ENCODE data around the gene UGGT1.

DNA sequence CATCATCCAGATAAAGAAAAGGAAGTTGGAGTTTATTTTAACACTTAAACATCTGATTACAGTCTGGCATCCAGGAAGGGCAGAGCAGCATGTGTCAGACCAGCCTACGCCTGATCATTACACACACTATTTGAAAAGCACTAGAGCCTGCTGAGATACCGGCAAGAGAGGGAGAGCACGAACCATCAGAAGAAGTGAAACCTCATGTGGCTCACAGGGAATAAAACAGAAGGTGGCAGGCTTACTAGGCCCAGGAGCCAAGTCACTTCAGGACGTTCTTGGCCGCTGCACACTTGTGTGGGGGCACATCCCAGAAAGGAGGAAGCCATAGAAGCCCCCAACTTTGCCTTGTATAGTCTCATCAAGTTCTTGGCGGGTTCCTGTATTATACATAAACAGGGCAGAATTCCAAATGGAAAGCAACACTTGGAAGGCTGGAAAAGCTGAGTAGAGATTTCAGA, 105.5 kb downstream of the UGGT1 start:
- TF ChIP-seq POLR2AphosphoS5 (IDR thresholded peaks at IDR 0.05; ENCODE audit: insufficient read depth, low read depth, low read length): no peak
- TF ChIP-seq, protein P1, sequence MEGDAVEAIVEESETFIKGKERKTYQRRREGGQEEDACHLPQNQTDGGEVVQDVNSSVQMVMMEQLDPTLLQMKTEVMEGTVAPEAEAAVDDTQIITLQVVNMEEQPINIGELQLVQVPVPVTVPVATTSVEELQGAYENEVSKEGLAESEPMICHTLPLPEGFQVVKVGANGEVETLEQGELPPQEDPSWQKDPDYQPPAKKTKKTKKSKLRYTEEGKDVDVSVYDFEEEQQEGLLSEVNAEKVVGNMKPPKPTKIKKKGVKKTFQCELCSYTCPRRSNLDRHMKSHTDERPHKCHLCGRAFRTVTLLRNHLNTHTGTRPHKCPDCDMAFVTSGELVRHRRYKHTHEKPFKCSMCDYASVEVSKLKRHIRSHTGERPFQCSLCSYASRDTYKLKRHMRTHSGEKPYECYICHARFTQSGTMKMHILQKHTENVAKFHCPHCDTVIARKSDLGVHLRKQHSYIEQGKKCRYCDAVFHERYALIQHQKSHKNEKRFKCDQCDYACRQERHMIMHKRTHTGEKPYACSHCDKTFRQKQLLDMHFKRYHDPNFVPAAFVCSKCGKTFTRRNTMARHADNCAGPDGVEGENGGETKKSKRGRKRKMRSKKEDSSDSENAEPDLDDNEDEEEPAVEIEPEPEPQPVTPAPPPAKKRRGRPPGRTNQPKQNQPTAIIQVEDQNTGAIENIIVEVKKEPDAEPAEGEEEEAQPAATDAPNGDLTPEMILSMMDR (IDR thresholded peaks at IDR 0.05; ENCODE audit: extremely low read depth in 1 of 2, insufficient read depth in 1 of 2, low read depth in 1 of 2, low read length in 2 of 2): no peak
- TF ChIP-seq, protein P2, sequence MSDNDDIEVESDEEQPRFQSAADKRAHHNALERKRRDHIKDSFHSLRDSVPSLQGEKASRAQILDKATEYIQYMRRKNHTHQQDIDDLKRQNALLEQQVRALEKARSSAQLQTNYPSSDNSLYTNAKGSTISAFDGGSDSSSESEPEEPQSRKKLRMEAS (IDR thresholded peaks at IDR 0.05; ENCODE audit: insufficient read depth, insufficient read length): no peak
- peak; percentile 74 for TF ChIP-seq GATA2 (IDR thresholded peaks at IDR 0.05; ENCODE audit: insufficient read depth, insufficient read length, low read depth, low read length)
- TF ChIP-seq FOS (IDR thresholded peaks at IDR 0.05; ENCODE audit: borderline replicate concordance, insufficient read depth, low read length): no peak
- TF ChIP-seq EZH2 (IDR thresholded peaks at IDR 0.05; ENCODE audit: borderline replicate concordance, low read depth, low read length, severe bottlenecking): no peak
- no peak for TF ChIP-seq POLR2A (IDR thresholded peaks at IDR 0.05; ENCODE audit: low read depth, low read length)
- TF ChIP-seq MYC (IDR thresholded peaks at IDR 0.05; ENCODE audit: low read depth, low read length): no peak

Data from endothelial cell of umbilical vein (primary cell).